Calu3 (cell line): ENCODE data around the gene KIRREL3. TPM values are rescaled to one million over a fixed set of nuclear protein-coding genes. Genes with fewer than 3 reads are reported as not detected.

Experiments used
- BruUV-seq: library from RNA; stranded (reverse); fragments of 400-500 nt; replicated peaks from 2 replicates; lab custom pipeline; 2021; lab: Mats Ljungman, UMichigan
- CTCF ChIA-PET: fragments of 300-600 bp; sonication (Branson Sonifier 250); formaldehyde crosslinking; loops from one replicate; lab custom pipeline; 2022; ENCODE audit warnings: antibody characterized with exemption; lab: Charles Lee
- DNase-seq: peaks from one replicate; pipeline ENCODE4 v3.0.0; 2022
- H3K27ac Mint-ChIP-seq: one replicate; pipeline ENCODE4 v1.8.0; 2022; ENCODE audit warnings: mixed read lengths; ENCODE audit not compliant: unreplicated experiment
- H3K27me3 Mint-ChIP-seq: one replicate; pipeline ENCODE4 v1.8.0; 2022; ENCODE audit warnings: mixed read lengths; ENCODE audit not compliant: unreplicated experiment
- H3K36me3 Mint-ChIP-seq: one replicate; pipeline ENCODE4 v1.8.0; 2022; ENCODE audit warnings: mild to moderate bottlenecking, moderate library complexity, mixed read lengths; ENCODE audit not compliant: insufficient read depth, unreplicated experiment
- H3K4me1 Mint-ChIP-seq: one replicate; pipeline ENCODE4 v1.8.0; 2022; ENCODE audit warnings: mild to moderate bottlenecking, low read depth, mixed read lengths; ENCODE audit not compliant: unreplicated experiment
- H3K4me3 Mint-ChIP-seq: one replicate; pipeline ENCODE4 v1.8.0; 2022; ENCODE audit warnings: mild to moderate bottlenecking, low read depth, moderate library complexity, mixed read lengths; ENCODE audit not compliant: unreplicated experiment
- H3K9me3 Mint-ChIP-seq: one replicate; pipeline ENCODE4 v1.8.0; 2022; ENCODE audit warnings: low read depth, mixed read lengths; ENCODE audit not compliant: unreplicated experiment
- CTCF ChIP-seq: fragments of 200-600 bp; IDR thresholded peaks from one replicate; pipeline ENCODE4 v1.8.0; 2022; ENCODE audit warnings: antibody characterized with exemption; ENCODE audit not compliant: unreplicated experiment
- intact Hi-C: fragments of 100-400 bp; cut with micrococcal nuclease; formaldehyde crosslinking; loops from one replicate; pipeline ENCODE4 v1.10.0; 2022; ENCODE audit not compliant: unreplicated experiment
- total RNA-seq: library from RNA; stranded (reverse); gene quantifications from 2 replicates; pipeline ENCODE4 v1.2.3, GENCODE V29; 2022

The KIRREL3 gene
- total RNA-seq, 1 experiment from 2014 or later: 0.26 TPM

- intact Hi-C loops: no loop called here
- Mint-ChIP-seq H3K36me3 (no peaks in the 10 kb centered on the region), H3K9me3 (no peaks in the 10 kb centered on the region), H3K4me3 (no peak overlapping the region), H3K4me1 (no peaks in the 10 kb centered on the region), H3K27ac (no peak overlapping the region), H3K27me3 (peaks cover 60% of the 10 kb centered on the region)
- no TSS peak for BruUV-seq
- DNase-seq: no peak
- CTCF ChIA-PET: no interaction called here
- TF ChIP-seq CTCF: no peak
Measured at GRCh38 chr11:126564566-126564965, 436.0 kb downstream of the KIRREL3 start.

- no TSS peak for BruUV-seq
- no peaks in the 10 kb centered on the region for H3K4me1 Mint-ChIP-seq
- CTCF ChIA-PET: interaction anchor here (0.6 to 0.7 kb wide), 2 partner anchors 17 to 81 kb away, joined by 3 read pairs; no protein-coding TSS in a partner anchor
- H3K36me3 Mint-ChIP-seq: no peaks in the 10 kb centered on the region
- no peak overlapping the region for H3K27ac Mint-ChIP-seq
- peak; percentile 32 for DNase-seq
- H3K4me3 Mint-ChIP-seq: no peak overlapping the region
- TF ChIP-seq CTCF: no peak
- intact Hi-C loops: no loop called here
- H3K27me3 Mint-ChIP-seq: peaks cover 35% of the 10 kb centered on the region
- H3K9me3 Mint-ChIP-seq: no peaks in the 10 kb centered on the region
Measured at GRCh38 chr11:126561327-126561893, 439.2 kb downstream of the KIRREL3 start.

- Mint-ChIP-seq H3K27me3 (peaks cover 35% of the 10 kb centered on the region), H3K9me3 (no peaks in the 10 kb centered on the region), H3K36me3 (no peaks in the 10 kb centered on the region), H3K4me3 (no peak overlapping the region), H3K4me1 (no peaks in the 10 kb centered on the region), H3K27ac (no peak overlapping the region)
- intact Hi-C loops: no loop called here
- TF ChIP-seq CTCF: no peak
- CTCF ChIA-PET: no interaction called here
- no peak for DNase-seq
- BruUV-seq: no TSS peak
Measured at GRCh38 chr11:126560221-126560620, 440.3 kb downstream of the KIRREL3 start.

GRCh38 chr11:126548581-126549550, 451.7 kb downstream of the KIRREL3 start:
- CTCF ChIA-PET: no interaction called here
- Mint-ChIP-seq H3K4me1 (no peaks in the 10 kb centered on the region), H3K27me3 (peaks cover 52% of the 10 kb centered on the region), H3K9me3 (no peaks in the 10 kb centered on the region), H3K36me3 (no peaks in the 10 kb centered on the region), H3K27ac (no peak overlapping the region), H3K4me3 (no peak overlapping the region)
- BruUV-seq: no TSS peak
- no peak for TF ChIP-seq CTCF
- no peak for DNase-seq
- intact Hi-C loops: no loop called here
